ENCODE results near the gene CCDC146.

The CCDC146 gene

GRCh38 chr7:77293046-77293445 is 170.6 kb downstream of the CCDC146 start:
- no peak for DNase-seq

GRCh38 chr7:77295549-77295948 is 173.1 kb downstream of the CCDC146 start:
- no peak for DNase-seq

- DNase-seq = no peak
Measured at GRCh38 chr7:77306231-77307067, 184.0 kb downstream of the CCDC146 start.

- DNase-seq = no peak
Measured at GRCh38 chr7:77308792-77309191, 186.4 kb downstream of the CCDC146 start.

- no peak for DNase-seq
Measured at GRCh38 chr7:77309714-77310220, 187.4 kb downstream of the CCDC146 start.

- no peak for DNase-seq
Measured at GRCh38 chr7:77310982-77311381, 188.6 kb downstream of the CCDC146 start.

- DNase-seq = no peak
Measured at GRCh38 chr7:77313085-77313484, 190.7 kb downstream of the CCDC146 start.

- DNase-seq = no peak
Measured at GRCh38 chr7:77313876-77314480, 191.6 kb downstream of the CCDC146 start.

- no peak for DNase-seq
Measured at GRCh38 chr7:77315182-77315591, 192.8 kb downstream of the CCDC146 start.

- DNase-seq = no peak
Measured at GRCh38 chr7:77316219-77316978, 194.0 kb downstream of the CCDC146 start.

- no peak for DNase-seq
Measured at GRCh38 chr7:77318019-77318418, 195.6 kb downstream of the CCDC146 start.

GRCh38 chr7:77320137-77320536 is 197.7 kb downstream of the CCDC146 start:
- no peak for DNase-seq

GRCh38 chr7:77320714-77321113 is 198.3 kb downstream of the CCDC146 start:
- DNase-seq = no peak

GRCh38 chr7:77321300-77321699 is 198.9 kb downstream of the CCDC146 start:
- no peak for DNase-seq

GRCh38 chr7:77326131-77326530 is 203.7 kb downstream of the CCDC146 start:
- no peak for DNase-seq

GRCh38 chr7:77327067-77327931 is 204.9 kb downstream of the CCDC146 start:
- no peak for DNase-seq

GRCh38 chr7:77327932-77328628 is 205.7 kb downstream of the CCDC146 start:
- DNase-seq = no peak

- DNase-seq = no peak
Measured at GRCh38 chr7:77328669-77329068, 206.3 kb downstream of the CCDC146 start.

- no peak for DNase-seq
Measured at GRCh38 chr7:77329466-77330168, 207.2 kb downstream of the CCDC146 start.

GRCh38 chr7:77330169-77330882 is 207.9 kb downstream of the CCDC146 start:
- DNase-seq = no peak
